GM12878 (cell line): ENCODE measurements around the gene MIEF1. TPM values are rescaled to one million over a fixed set of nuclear protein-coding genes. Genes with fewer than 3 reads are reported as not detected.

Experiments used
- ATAC-seq: fragments of 200-7000 bp; cut with Tn5 transposase; 3 replicates; pipeline ENCODE4 v1.9.1; 2020; ENCODE audit warnings: mild to moderate bottlenecking, moderate library complexity
- BruUV-seq: library from RNA; stranded (reverse); fragments of 400-500 nt; replicated peaks from 2 replicates; lab custom pipeline; 2021; lab: Mats Ljungman, UMichigan
- CTCF ChIA-PET: fragments of 300-600 bp; sonication (Branson Sonifier 250); formaldehyde crosslinking; extraction: SDS; loops from one replicate; lab custom pipeline; 2021; ENCODE audit warnings: inconsistent platforms; lab: Yijun Ruan, JAX
- POLR2A ChIA-PET: fragments of 350-600 bp; formaldehyde crosslinking; extraction: SDS; loops from one replicate; lab custom pipeline; 2021; ENCODE audit warnings: inconsistent platforms; lab: Charles Lee
- RAD21 ChIA-PET: fragments of 300-600 bp; sonication (Branson Sonifier 250); formaldehyde crosslinking; loops from one replicate; lab custom pipeline; 2023; ENCODE audit warnings: antibody characterized with exemption; ENCODE audit not compliant: unreplicated experiment; lab: Charles Lee
- SMC1A ChIA-PET: fragments of 300-600 bp; sonication (Branson Sonifier 250); formaldehyde crosslinking; loops from one replicate; lab custom pipeline; 2023; ENCODE audit not compliant: unreplicated experiment, uncharacterized antibody; lab: Charles Lee
- DNase-seq: peaks from one replicate; pipeline ENCODE4 v3.0.0-alpha.2; 2011; ENCODE audit warnings: low read depth, low spot score
- FAIRE-seq: peaks from 3 replicates; lab custom pipeline; 2011; peaks lifted over from hg19 to GRCh38; lab: Jason Lieb, UNC
- H2AFZ ChIP-seq: 2 replicates; pipeline ENCODE4 v1.6.0; 2011; ENCODE audit warnings: low read depth, low read length, control low read depth; ENCODE audit not compliant: control insufficient read depth
- H3K27ac ChIP-seq: 2 replicates; pipeline ENCODE4 v1.5.1; 2011; ENCODE audit warnings: control low read depth; ENCODE audit not compliant: control insufficient read depth, insufficient read depth
- H3K27me3 ChIP-seq, 2 experiments: replicated peaks in 1 of 2; 2 replicates each; pipeline versions ENCODE4 v1.6.0 to v1.6.1; 2011; ENCODE audit warnings: low read length in 1 of 2; ENCODE audit not compliant: control insufficient read depth in 2 of 2, insufficient read depth in 2 of 2
- H3K36me3 ChIP-seq, 2 experiments: 2 replicates each; pipeline ENCODE4 v1.5.1; 2011; ENCODE audit warnings: low read length in 1 of 2; ENCODE audit not compliant: control insufficient read depth in 2 of 2, insufficient read depth in 2 of 2
- H3K4me1 ChIP-seq: 2 replicates; pipeline ENCODE4 v1.6.1; 2011; ENCODE audit warnings: mild to moderate bottlenecking, low read length, moderate library complexity, mixed read lengths; ENCODE audit not compliant: control insufficient read depth, insufficient read depth
- H3K4me2 ChIP-seq: 2 replicates; pipeline ENCODE4 v1.6.0; 2011; ENCODE audit warnings: control low read depth; ENCODE audit not compliant: control insufficient read depth, insufficient read depth
- H3K4me3 ChIP-seq: fragments of 200-600 bp; sonication (generic); 2 replicates; pipeline ENCODE4 v1.5.1; 2016
- H3K79me2 ChIP-seq: 2 replicates; pipeline ENCODE4 v1.6.0; 2011; ENCODE audit warnings: low read length; ENCODE audit not compliant: control insufficient read depth, insufficient read depth
- H3K9ac ChIP-seq: 2 replicates; pipeline ENCODE4 v1.8.0; 2011; ENCODE audit warnings: low read length, control low read depth, mixed read lengths; ENCODE audit not compliant: control insufficient read depth, insufficient read depth
- H3K9me3 ChIP-seq: replicated peaks from 3 replicates; pipeline ENCODE4 v1.5.1; 2011; ENCODE audit warnings: mild to moderate bottlenecking, low read length; ENCODE audit not compliant: control insufficient read depth, insufficient read depth
- H4K20me1 ChIP-seq: 2 replicates; pipeline ENCODE4 v1.6.0; 2011; ENCODE audit not compliant: control insufficient read depth, insufficient read depth
- POLR2A ChIP-seq: IDR thresholded peaks from 2 replicates; pipeline ENCODE4 v1.6.1; 2011; ENCODE audit warnings: low read depth, mild to moderate bottlenecking, low read length
- SKIL ChIP-seq: fragments of 450-650 bp; IDR thresholded peaks from 2 replicates; pipeline ENCODE4 v1.6.1; 2017; ENCODE audit warnings: mild to moderate bottlenecking, low read depth, inconsistent platforms; ENCODE audit not compliant: poor library complexity, severe bottlenecking
- WGBS: methylation state at CpG from one replicate; pipeline ENCODE4 v1.1.6; 2016; ENCODE audit warnings: low lambda C conversion rate; ENCODE audit not compliant: insufficient replicate concordance, insufficient coverage; ENCODE audit errors: missing lambda C conversion rate; 5-methylcytosine and 5-hydroxymethylcytosine counted together
- in situ Hi-C: fragments of 300-500 bp; cut with MboI; formaldehyde crosslinking; loops from 9 replicates; pipeline ENCODE4 v1.14.3; 2018; ENCODE audit warnings: mixed read lengths
- intact Hi-C: fragments of 100-400 bp; cut with micrococcal nuclease; formaldehyde crosslinking; loops from one replicate; pipeline ENCODE4 v1.14.2; 2022; ENCODE audit not compliant: unreplicated experiment
- polyA plus RNA-seq, 11 experiments: library from polyadenylated mRNA; depleted of rRNA in 4 of 11; unstranded in 6 of 11; stranded (reverse) in 5 of 11; fragments of >200 nt; fragmentation: Nextera tagmentation in 4 of 11; fragmentation: Illumina TruSeq in 1 of 11; extraction: Ambion mirVana in 4 of 11; extraction: Trizol in 1 of 11; gene quantifications; 1 replicate in 1 of 11; 2 replicates in 10 of 11; pipeline versions ENCODE4 v1.2.1 to v1.2.3, GENCODE V29; 2011 to 2016; ENCODE audit warnings: inconsistent platforms in 2 of 11, missing spikeins in 2 of 11, low read depth in 1 of 11
- total RNA-seq, 4 experiments: library from RNA; depleted of rRNA in 3 of 4; stranded (reverse); fragments of >200 nt in 3 of 4; fragmentation: Illumina TruSeq in 1 of 4; extraction: Trizol in 1 of 4; gene quantifications; 2 replicates each; pipeline versions ENCODE4 v1.2.1 to v1.2.3, GENCODE V29; 2013 to 2021
- TF ChIP-seq, protein P1 (sequence below): fragments of 450-650 bp; IDR thresholded peaks from 2 replicates; pipeline ENCODE4 v1.6.1; 2017; ENCODE audit warnings: antibody characterized with exemption, mild to moderate bottlenecking, moderate library complexity
- TF ChIP-seq, protein P2 (sequence below): IDR thresholded peaks from 2 replicates; pipeline ENCODE4 v1.6.1; 2011; ENCODE audit warnings: borderline replicate concordance, low read depth, mild to moderate bottlenecking, moderate library complexity, mixed read lengths, low read length; ENCODE audit not compliant: insufficient read depth; ENCODE audit errors: extremely low read length

MIEF1 gene
- total and polyA plus RNA-seq, 10 of the 15 experiments (the other 5 are each of a cell fraction or from before 2014, with no cell fraction given), result 12.4 to 52.3 (median 29.3) TPM

GRCh38 chr22:39458444-39459083 lies 43.5 kb upstream of the MIEF1 start:
- ChIA-PET RAD21 (interaction anchor here (1.1 to 2.7 kb wide), 5 partner anchors 11 to 70 kb away, joined by 3 to 10 read pairs (median 4); no protein-coding TSS in a partner anchor), CTCF (interaction anchor here (0.8 to 4.1 kb wide), 10 partner anchors 9 to 71 kb away, joined by 3 to 23 read pairs (median 4); no protein-coding TSS in a partner anchor), POLR2A (interaction anchor here (0.5 to 2.8 kb wide), 12 partner anchors 9 to 343 kb away, joined by 3 to 28 read pairs (median 4); partner anchors contain the start of gene TAB1), SMC1A (interaction anchor here (0.5 to 5.9 kb wide), 5 partner anchors 11 to 38 kb away, joined by 3 to 50 read pairs (median 3); no protein-coding TSS in a partner anchor)
- H3K36me3 ChIP-seq, result no peaks in the 10 kb centered on the region; a peak in 2 of 4 replicates
- H2AFZ ChIP-seq, result no peak overlapping the region
- FAIRE-seq, result no peak
- WGBS, result 11% methylated on average over 10 of the region's 10 CpGs
- DNase-seq, result no peak
- TSS peak; percentile 30 for BruUV-seq
- ATAC-seq, result peak; percentile 8
- H3K27me3 ChIP-seq, result no peaks in the 10 kb centered on the region
- peak overlapping the region; percentile 78 for H3K27ac ChIP-seq
- H3K79me2 ChIP-seq, result peaks cover 67% of the 10 kb centered on the region
- H3K4me2 ChIP-seq, result peak overlapping the region; percentile 84
- H3K9me3 ChIP-seq, result no peaks in the 10 kb centered on the region
- intact Hi-C loops (no loop called here), in situ Hi-C loops (no loop called here)
- peaks cover 28% of the 10 kb centered on the region for H3K4me1 ChIP-seq
- TF ChIP-seq SKIL (no peak), POLR2A (0 out of 2 replicates have a peak, but pooled peaks have one; percentile 4)
- TF ChIP-seq, protein P1, sequence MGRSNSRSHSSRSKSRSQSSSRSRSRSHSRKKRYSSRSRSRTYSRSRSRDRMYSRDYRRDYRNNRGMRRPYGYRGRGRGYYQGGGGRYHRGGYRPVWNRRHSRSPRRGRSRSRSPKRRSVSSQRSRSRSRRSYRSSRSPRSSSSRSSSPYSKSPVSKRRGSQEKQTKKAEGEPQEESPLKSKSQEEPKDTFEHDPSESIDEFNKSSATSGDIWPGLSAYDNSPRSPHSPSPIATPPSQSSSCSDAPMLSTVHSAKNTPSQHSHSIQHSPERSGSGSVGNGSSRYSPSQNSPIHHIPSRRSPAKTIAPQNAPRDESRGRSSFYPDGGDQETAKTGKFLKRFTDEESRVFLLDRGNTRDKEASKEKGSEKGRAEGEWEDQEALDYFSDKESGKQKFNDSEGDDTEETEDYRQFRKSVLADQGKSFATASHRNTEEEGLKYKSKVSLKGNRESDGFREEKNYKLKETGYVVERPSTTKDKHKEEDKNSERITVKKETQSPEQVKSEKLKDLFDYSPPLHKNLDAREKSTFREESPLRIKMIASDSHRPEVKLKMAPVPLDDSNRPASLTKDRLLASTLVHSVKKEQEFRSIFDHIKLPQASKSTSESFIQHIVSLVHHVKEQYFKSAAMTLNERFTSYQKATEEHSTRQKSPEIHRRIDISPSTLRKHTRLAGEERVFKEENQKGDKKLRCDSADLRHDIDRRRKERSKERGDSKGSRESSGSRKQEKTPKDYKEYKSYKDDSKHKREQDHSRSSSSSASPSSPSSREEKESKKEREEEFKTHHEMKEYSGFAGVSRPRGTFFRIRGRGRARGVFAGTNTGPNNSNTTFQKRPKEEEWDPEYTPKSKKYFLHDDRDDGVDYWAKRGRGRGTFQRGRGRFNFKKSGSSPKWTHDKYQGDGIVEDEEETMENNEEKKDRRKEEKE, result no peak
- TF ChIP-seq, protein P2, sequence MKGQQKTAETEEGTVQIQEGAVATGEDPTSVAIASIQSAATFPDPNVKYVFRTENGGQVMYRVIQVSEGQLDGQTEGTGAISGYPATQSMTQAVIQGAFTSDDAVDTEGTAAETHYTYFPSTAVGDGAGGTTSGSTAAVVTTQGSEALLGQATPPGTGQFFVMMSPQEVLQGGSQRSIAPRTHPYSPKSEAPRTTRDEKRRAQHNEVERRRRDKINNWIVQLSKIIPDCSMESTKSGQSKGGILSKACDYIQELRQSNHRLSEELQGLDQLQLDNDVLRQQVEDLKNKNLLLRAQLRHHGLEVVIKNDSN, result no peak
- H4K20me1 ChIP-seq, result no peaks in the 10 kb centered on the region
- H3K4me3 ChIP-seq, result peak overlapping the region; percentile 86
- H3K9ac ChIP-seq, result peak overlapping the region; percentile 85
